Thyroid gland (tissue), 4 donors: ENCODE results near the gene RXFP2.

Experiments used
- POLR2A ChIP-seq, 2 donors: fragments of 450-650 bp; IDR thresholded peaks; one replicate each; pipeline ENCODE4 v1.6.1; 2017; ENCODE audit warnings: antibody characterized with exemption in 2 of 2, mild to moderate bottlenecking in 2 of 2, moderate library complexity in 1 of 2
- TF ChIP-seq, protein P1 (sequence below), 6 experiments: fragments of 200-600 bp in 3 of 6; fragments of 450-650 bp in 3 of 6; sonication (generic) in 3 of 6; IDR thresholded peaks; one replicate each; pipeline ENCODE4 v1.5.1; 2016 to 2019; ENCODE audit warnings: antibody characterized with exemption in 6 of 6, mild to moderate bottlenecking in 2 of 6, inconsistent platforms in 1 of 6, moderate library complexity in 1 of 6

DNA sequence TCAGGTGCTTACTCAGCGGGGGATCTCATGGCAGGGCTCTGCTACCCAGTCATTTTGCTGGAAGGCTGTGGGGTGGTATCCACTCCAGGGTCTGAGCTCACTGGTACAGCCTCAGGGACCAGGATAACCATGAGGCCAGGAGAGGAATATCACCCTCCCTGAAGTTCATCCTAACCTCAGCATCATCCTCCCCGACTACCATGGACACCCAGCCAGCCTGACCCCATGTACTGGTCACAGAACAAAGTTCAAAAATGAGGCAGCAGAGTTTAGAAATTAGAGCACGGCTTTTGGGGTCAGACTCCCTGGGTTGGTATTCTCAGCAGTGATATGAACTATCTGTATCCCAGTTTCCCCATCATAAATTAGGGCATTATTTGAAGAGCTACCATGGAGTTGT lies 35.5 kb upstream of the RXFP2 start:
- TF ChIP-seq, protein P1, sequence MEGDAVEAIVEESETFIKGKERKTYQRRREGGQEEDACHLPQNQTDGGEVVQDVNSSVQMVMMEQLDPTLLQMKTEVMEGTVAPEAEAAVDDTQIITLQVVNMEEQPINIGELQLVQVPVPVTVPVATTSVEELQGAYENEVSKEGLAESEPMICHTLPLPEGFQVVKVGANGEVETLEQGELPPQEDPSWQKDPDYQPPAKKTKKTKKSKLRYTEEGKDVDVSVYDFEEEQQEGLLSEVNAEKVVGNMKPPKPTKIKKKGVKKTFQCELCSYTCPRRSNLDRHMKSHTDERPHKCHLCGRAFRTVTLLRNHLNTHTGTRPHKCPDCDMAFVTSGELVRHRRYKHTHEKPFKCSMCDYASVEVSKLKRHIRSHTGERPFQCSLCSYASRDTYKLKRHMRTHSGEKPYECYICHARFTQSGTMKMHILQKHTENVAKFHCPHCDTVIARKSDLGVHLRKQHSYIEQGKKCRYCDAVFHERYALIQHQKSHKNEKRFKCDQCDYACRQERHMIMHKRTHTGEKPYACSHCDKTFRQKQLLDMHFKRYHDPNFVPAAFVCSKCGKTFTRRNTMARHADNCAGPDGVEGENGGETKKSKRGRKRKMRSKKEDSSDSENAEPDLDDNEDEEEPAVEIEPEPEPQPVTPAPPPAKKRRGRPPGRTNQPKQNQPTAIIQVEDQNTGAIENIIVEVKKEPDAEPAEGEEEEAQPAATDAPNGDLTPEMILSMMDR (IDR thresholded peaks at IDR 0.05) = no peak
- no peak for TF ChIP-seq POLR2A (IDR thresholded peaks at IDR 0.05)
